ENCODE data around the gene TMEM47. TPM values are rescaled to one million over a fixed set of nuclear protein-coding genes. Genes with fewer than 3 reads are reported as not detected.

Gene TMEM47
- total and polyA plus RNA-seq, 2 of the 8 experiments (the other 6 are each of a cell fraction or from before 2014, with no cell fraction given) = 24.8 to 28.5 TPM

DNA sequence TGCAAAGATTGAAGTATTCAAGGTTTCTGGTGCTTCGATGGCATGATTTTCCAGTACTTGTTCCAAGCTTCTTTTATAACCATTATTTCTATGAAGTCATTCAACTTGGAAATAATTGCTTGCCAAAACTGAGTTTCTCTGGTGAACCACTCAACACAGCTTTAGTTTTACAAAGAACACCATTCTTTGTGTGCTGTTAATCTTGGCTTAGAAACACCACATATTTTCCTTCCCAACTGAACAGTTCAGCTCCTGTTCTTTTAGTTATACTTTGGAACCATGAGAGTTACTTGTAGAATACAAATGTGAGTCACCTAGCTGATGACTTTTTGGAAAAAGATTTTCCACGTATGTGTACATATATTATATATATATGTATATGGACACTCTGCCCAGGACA is 32.7 kb downstream of the TMEM47 start (continued):
- no peak for TF ChIP-seq NRF1 (IDR thresholded peaks at IDR 0.05; ENCODE audit: low read depth, low read length)

All from H1 (cell line).